ENCODE measurements around the gene ZBTB21. TPM values are rescaled to one million over a fixed set of nuclear protein-coding genes. Genes with fewer than 3 reads are reported as not detected.
A peak's percentile ranks its signal among the peaks of the same experiment; 100 is the strongest.

ZBTB21 gene
- total and polyA plus RNA-seq, 9 of the 15 experiments (the other 6 are each of a cell fraction or from before 2014, with no cell fraction given) = 2.2 to 15.2 (median 8.7) TPM

- TF ChIP-seq RERE (CRISPR knock-in tag; IDR thresholded peaks at IDR 0.05; ENCODE audit: borderline replicate concordance) (no peak), HINFP (tag; conservative IDR thresholded peaks at IDR 0.05; ENCODE audit: low read depth) (no peak), ZBTB26 (CRISPR knock-in tag; IDR thresholded peaks at IDR 0.05) (peak; percentile 70), ADNP (tag; IDR thresholded peaks at IDR 0.05) (no peak), ZNF586 (CRISPR knock-in tag; conservative IDR thresholded peaks at IDR 0.05) (no peak), PTTG1 (tag; IDR thresholded peaks at IDR 0.05; ENCODE audit: low read depth) (no peak), ZNF699 (CRISPR knock-in tag; IDR thresholded peaks at IDR 0.05; ENCODE audit: insufficient replicate concordance) (no peak), ZNF282 (CRISPR knock-in tag; IDR thresholded peaks at IDR 0.05) (no peak), ARID3B (CRISPR knock-in tag; IDR thresholded peaks at IDR 0.05; ENCODE audit: borderline replicate concordance) (no peak), MEF2D (tag; conservative IDR thresholded peaks at IDR 0.05; ENCODE audit: low read depth) (no peak), ZNF717 (CRISPR knock-in tag; IDR thresholded peaks at IDR 0.05) (no peak), ZNF507 (tag; conservative IDR thresholded peaks at IDR 0.05) (no peak), NEUROD1 (IDR thresholded peaks at IDR 0.05; ENCODE audit: borderline replicate concordance, low read depth, low read length, partially characterized antibody) (no peak), RHOXF2B (CRISPR knock-in tag; conservative IDR thresholded peaks at IDR 0.05) (no peak), CBFA2T3 (IDR thresholded peaks at IDR 0.05) (no peak), ZNF780A (CRISPR knock-in tag; IDR thresholded peaks at IDR 0.05) (no peak), TEAD4 (IDR thresholded peaks at IDR 0.05; ENCODE audit: low read length) (no peak), TEAD4 (CRISPR knock-in tag; IDR thresholded peaks at IDR 0.05; ENCODE audit: borderline replicate concordance) (no peak), POLR2A (conservative IDR thresholded peaks at IDR 0.05) (0 out of 2 replicates have a peak, but pooled peaks have one; percentile 50), HNRNPUL1 (IDR thresholded peaks at IDR 0.05; ENCODE audit: low read length) (no peak)
Measured at GRCh38 chr21:41954654-41955499, 55.3 kb downstream of the ZBTB21 start (continued).

Data from K562 (cell line).